ENCODE results near the gene TP53I13. TPM values are rescaled to one million over a fixed set of nuclear protein-coding genes. Genes with fewer than 3 reads are reported as not detected.

The TP53I13 gene
- total RNA-seq, 1 experiment from 2014 or later = 33.3 TPM

GRCh38 chr17:29613856-29614255, 45.4 kb downstream of the TP53I13 start:
- Histone ChIP-seq H3K4me3 (replicated peaks in 1 of 2; ENCODE audit: low read depth in 1 of 2, low read length in 2 of 2) (no peak overlapping the region), H2AFZ (ENCODE audit: low read depth, low read length, poor library complexity, severe bottlenecking) (no peak overlapping the region), H3K27ac (ENCODE audit: low read depth, low read length) (no peak overlapping the region), H3K36me3 (ENCODE audit: control insufficient read depth in 1 of 2, insufficient read depth in 2 of 2, low read length in 2 of 2) (no peaks in the 10 kb centered on the region), H3K4me1 (ENCODE audit: control insufficient read depth in 1 of 2, insufficient read depth in 2 of 2, low read length in 2 of 2) (peaks cover 16 to 32% of the 10 kb centered on the region in 2 experiments), H3K9ac (ENCODE audit: low read length) (no peak overlapping the region), H3K4me2 (ENCODE audit: low read length) (no peak overlapping the region), H3K79me2 (ENCODE audit: insufficient read depth, low read length) (no peaks in the 10 kb centered on the region), H4K20me1 (ENCODE audit: insufficient read depth) (no peaks in the 10 kb centered on the region), H3K9me3 (ENCODE audit: control insufficient read depth in 1 of 2, insufficient read depth in 1 of 2, low read depth in 1 of 2, low read length in 2 of 2) (no peaks in the 10 kb centered on the region), H3K27me3 (ENCODE audit: insufficient read depth, low read length) (no peaks in the 10 kb centered on the region), H3K9me2 (ENCODE audit: insufficient read depth) (no peaks in the 10 kb centered on the region)
- BruUV-seq (replicated peaks) = no TSS peak
- no peak for ATAC-seq
- DNase-seq (ENCODE audit: low read depth, low spot score) = no peak
- ChIA-PET POLR2A (no interaction called here), RAD21 (ENCODE audit: low non-redundant PET in 1 of 2, low total read pairs in 2 of 2, uncharacterized antibody in 2 of 2, unreplicated experiment in 2 of 2) (interaction anchor here in 1 of 2 experiments (0.7 kb wide), 1 partner anchor 52 kb away, joined by 4 read pairs; no protein-coding TSS in a partner anchor), CTCF (no interaction called here)
- intact Hi-C loops (cut with micrococcal nuclease) = no loop called here
- TF ChIP-seq, protein P1, sequence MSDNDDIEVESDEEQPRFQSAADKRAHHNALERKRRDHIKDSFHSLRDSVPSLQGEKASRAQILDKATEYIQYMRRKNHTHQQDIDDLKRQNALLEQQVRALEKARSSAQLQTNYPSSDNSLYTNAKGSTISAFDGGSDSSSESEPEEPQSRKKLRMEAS (IDR thresholded peaks at IDR 0.05) = no peak
- no peak for TF ChIP-seq SP1 (IDR thresholded peaks at IDR 0.05; ENCODE audit: low read depth)
- TF ChIP-seq YY1 (IDR thresholded peaks at IDR 0.05; ENCODE audit: extremely low read depth, insufficient replicate concordance, low read depth, low read length) = no peak
- TF ChIP-seq ZFX (IDR thresholded peaks at IDR 0.05) = no peak
- no peak for TF ChIP-seq FOSL1 (IDR thresholded peaks at IDR 0.05; ENCODE audit: low read depth)
- TF ChIP-seq RAD21 (IDR thresholded peaks at IDR 0.05; ENCODE audit: low read depth) = no peak
- TF ChIP-seq CTCF (IDR thresholded peaks at IDR 0.05 in 2 of 3, conservative IDR thresholded peaks at IDR 0.05 in 1 of 3; ENCODE audit: borderline replicate concordance in 1 of 3, insufficient read depth in 1 of 3, low read depth in 2 of 3, low read length in 2 of 3) = no peak
- TF ChIP-seq CEBPB (IDR thresholded peaks at IDR 0.05; ENCODE audit: low read depth) = no peak
- TF ChIP-seq SRF (IDR thresholded peaks at IDR 0.05; ENCODE audit: low read depth) = no peak
- no peak for TF ChIP-seq ZBTB33 (IDR thresholded peaks at IDR 0.05; ENCODE audit: extremely low read depth, insufficient replicate concordance, low read length)
- TF ChIP-seq EGR1 (IDR thresholded peaks at IDR 0.05; ENCODE audit: low read depth) = no peak
- TF ChIP-seq, protein P2, sequence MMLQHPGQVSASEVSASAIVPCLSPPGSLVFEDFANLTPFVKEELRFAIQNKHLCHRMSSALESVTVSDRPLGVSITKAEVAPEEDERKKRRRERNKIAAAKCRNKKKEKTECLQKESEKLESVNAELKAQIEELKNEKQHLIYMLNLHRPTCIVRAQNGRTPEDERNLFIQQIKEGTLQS (IDR thresholded peaks at IDR 0.05) = no peak
- TF ChIP-seq SIN3A (IDR thresholded peaks at IDR 0.05; ENCODE audit: low read depth) = no peak
- no peak for TF ChIP-seq ELF1 (IDR thresholded peaks at IDR 0.05; ENCODE audit: borderline replicate concordance, low read depth)
- TF ChIP-seq, protein P3, sequence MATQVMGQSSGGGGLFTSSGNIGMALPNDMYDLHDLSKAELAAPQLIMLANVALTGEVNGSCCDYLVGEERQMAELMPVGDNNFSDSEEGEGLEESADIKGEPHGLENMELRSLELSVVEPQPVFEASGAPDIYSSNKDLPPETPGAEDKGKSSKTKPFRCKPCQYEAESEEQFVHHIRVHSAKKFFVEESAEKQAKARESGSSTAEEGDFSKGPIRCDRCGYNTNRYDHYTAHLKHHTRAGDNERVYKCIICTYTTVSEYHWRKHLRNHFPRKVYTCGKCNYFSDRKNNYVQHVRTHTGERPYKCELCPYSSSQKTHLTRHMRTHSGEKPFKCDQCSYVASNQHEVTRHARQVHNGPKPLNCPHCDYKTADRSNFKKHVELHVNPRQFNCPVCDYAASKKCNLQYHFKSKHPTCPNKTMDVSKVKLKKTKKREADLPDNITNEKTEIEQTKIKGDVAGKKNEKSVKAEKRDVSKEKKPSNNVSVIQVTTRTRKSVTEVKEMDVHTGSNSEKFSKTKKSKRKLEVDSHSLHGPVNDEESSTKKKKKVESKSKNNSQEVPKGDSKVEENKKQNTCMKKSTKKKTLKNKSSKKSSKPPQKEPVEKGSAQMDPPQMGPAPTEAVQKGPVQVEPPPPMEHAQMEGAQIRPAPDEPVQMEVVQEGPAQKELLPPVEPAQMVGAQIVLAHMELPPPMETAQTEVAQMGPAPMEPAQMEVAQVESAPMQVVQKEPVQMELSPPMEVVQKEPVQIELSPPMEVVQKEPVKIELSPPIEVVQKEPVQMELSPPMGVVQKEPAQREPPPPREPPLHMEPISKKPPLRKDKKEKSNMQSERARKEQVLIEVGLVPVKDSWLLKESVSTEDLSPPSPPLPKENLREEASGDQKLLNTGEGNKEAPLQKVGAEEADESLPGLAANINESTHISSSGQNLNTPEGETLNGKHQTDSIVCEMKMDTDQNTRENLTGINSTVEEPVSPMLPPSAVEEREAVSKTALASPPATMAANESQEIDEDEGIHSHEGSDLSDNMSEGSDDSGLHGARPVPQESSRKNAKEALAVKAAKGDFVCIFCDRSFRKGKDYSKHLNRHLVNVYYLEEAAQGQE (IDR thresholded peaks at IDR 0.05; ENCODE audit: low read depth) = no peak

Measured in HCT116 (cell line).